Measurements from ENCODE around the gene COA1. TPM values are rescaled to one million over a fixed set of nuclear protein-coding genes. Genes with fewer than 3 reads are reported as not detected.

COA1 gene
- total and polyA plus RNA-seq, 9 of the 15 experiments (the other 6 are each of a cell fraction or from before 2014, with no cell fraction given), result 98.9 to 463 (median 181) TPM

DNA sequence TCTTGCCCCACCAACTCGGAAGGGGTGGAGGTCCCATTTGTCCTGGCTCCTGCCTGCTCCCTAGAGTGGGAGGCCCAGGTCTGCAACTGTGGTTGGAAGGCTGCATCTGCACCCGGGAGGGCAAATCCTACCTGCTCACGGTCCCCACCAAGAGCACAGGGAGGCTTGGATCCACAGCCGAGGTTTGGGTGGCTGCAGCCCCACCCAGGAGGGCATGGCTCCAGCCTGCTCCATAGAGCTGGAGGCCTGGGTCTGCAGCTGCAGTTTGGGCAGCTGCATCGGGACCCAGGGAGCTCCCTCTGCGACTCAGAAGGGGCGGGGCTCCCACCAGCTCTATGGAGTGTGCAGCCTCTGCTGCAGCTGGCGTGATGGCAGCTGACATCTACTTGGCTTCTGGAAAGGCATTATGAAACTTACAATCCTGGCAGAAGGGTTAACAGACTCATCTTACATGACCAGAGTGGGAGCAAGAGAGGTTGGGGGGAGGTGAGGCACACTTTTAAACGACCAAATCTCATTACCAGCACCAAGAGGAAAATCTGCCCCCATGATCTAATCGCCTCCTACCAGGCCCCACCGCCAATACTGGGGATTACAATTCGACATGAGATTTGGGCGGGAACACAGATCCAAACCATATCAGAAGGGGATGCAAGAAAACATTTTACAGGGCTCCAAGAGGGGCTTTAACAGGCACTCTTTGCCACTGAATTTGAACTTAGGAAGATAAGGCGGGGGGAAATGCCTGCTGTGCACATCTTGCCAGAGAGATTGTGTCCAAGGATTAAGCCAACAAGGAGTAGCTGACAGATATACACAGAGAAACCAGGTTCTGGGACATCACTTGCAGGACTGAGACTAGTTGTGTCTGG is 20.9 kb upstream of the COA1 start:
- BruUV-seq (replicated peaks), result no TSS peak
- Histone ChIP-seq H3K4me2 (ENCODE audit: insufficient read depth, low read length) (peak overlapping the region; percentile 53; the same call in 1 of the 2 replicates), H3K9me3 (replicated peaks; ENCODE audit: control insufficient read depth, insufficient read depth, low read depth, low read length) (no peaks in the 10 kb centered on the region), H2AFZ (ENCODE audit: low read depth, low read length) (peak overlapping the region; percentile 44), H3K27ac (ENCODE audit: extremely low read depth, low read depth, low read length) (peak overlapping the region; percentile 28; the same call in 2 of the 3 replicates), H3K36me3 (ENCODE audit: control insufficient read depth, insufficient read depth, low read length) (no peaks in the 10 kb centered on the region), H3K9ac (ENCODE audit: insufficient read depth in 1 of 2, low read depth in 2 of 2, low read length in 2 of 2) (peak overlapping the region; percentile 25 to 71), H3K27me3 (ENCODE audit: control insufficient read depth in 2 of 2, insufficient read depth in 2 of 2, low read length in 2 of 2) (no peaks in the 10 kb centered on the region), H3K4me1 (replicated peaks in 1 of 2; ENCODE audit: control insufficient read depth in 2 of 2, insufficient read depth in 2 of 2, low read length in 2 of 2) (peaks cover 19 to 28% of the 10 kb centered on the region in 2 experiments), H4K20me1 (replicated peaks; ENCODE audit: control insufficient read depth, insufficient read depth, low read length) (no peaks in the 10 kb centered on the region), H3K79me2 (ENCODE audit: control insufficient read depth, insufficient read depth, low read length) (no peaks in the 10 kb centered on the region), H3K9me1 (ENCODE audit: control insufficient read depth, insufficient read depth, low read length) (no peaks in the 10 kb centered on the region), H3K4me3 (no peak overlapping the region)
- intact Hi-C loops (cut with micrococcal nuclease), result loop anchor here (2.0 kb wide), 1 partner anchor 13 kb away; no protein-coding TSS in a partner anchor
- peak; percentile 85 for FAIRE-seq
- ATAC-seq, result peak; percentile 80
- ChIA-PET CTCF (ENCODE audit: low intra/inter-chr PET ratio) (no interaction called here), POLR2A (interaction anchor here (0.5 to 2.0 kb wide), 4 partner anchors 12 to 20 kb away, joined by 3 to 9 read pairs (median 4); no protein-coding TSS in a partner anchor)
- DNase-seq (ENCODE audit: extremely low read depth in 1 of 4, low spot score in 3 of 4), result peak in 2 of 4 experiments; percentile 71 to 76
- 4% methylated on average over 12 of the region's 14 CpGs for WGBS (ENCODE audit: insufficient coverage, low coverage, missing lambda C conversion rate)
- in situ Hi-C loops (cut with MboI), result no loop called here
- TF ChIP-seq SP1 (CRISPR knock-in tag; IDR thresholded peaks at IDR 0.05) (no peak; the same call in 1 of the 2 replicates), ZKSCAN1 (IDR thresholded peaks at IDR 0.05; ENCODE audit: low read depth, low read length) (no peak), NFE2L1 (tag; IDR thresholded peaks at IDR 0.05; ENCODE audit: borderline replicate concordance, low read depth) (no peak), GATAD2B (IDR thresholded peaks at IDR 0.05; ENCODE audit: borderline replicate concordance) (peak; percentile 44; the same call in 1 of the 2 replicates), ZBED1 (IDR thresholded peaks at IDR 0.05) (no peak), ZNF398 (CRISPR knock-in tag; IDR thresholded peaks at IDR 0.05) (no peak)
- TF ChIP-seq, protein P1, sequence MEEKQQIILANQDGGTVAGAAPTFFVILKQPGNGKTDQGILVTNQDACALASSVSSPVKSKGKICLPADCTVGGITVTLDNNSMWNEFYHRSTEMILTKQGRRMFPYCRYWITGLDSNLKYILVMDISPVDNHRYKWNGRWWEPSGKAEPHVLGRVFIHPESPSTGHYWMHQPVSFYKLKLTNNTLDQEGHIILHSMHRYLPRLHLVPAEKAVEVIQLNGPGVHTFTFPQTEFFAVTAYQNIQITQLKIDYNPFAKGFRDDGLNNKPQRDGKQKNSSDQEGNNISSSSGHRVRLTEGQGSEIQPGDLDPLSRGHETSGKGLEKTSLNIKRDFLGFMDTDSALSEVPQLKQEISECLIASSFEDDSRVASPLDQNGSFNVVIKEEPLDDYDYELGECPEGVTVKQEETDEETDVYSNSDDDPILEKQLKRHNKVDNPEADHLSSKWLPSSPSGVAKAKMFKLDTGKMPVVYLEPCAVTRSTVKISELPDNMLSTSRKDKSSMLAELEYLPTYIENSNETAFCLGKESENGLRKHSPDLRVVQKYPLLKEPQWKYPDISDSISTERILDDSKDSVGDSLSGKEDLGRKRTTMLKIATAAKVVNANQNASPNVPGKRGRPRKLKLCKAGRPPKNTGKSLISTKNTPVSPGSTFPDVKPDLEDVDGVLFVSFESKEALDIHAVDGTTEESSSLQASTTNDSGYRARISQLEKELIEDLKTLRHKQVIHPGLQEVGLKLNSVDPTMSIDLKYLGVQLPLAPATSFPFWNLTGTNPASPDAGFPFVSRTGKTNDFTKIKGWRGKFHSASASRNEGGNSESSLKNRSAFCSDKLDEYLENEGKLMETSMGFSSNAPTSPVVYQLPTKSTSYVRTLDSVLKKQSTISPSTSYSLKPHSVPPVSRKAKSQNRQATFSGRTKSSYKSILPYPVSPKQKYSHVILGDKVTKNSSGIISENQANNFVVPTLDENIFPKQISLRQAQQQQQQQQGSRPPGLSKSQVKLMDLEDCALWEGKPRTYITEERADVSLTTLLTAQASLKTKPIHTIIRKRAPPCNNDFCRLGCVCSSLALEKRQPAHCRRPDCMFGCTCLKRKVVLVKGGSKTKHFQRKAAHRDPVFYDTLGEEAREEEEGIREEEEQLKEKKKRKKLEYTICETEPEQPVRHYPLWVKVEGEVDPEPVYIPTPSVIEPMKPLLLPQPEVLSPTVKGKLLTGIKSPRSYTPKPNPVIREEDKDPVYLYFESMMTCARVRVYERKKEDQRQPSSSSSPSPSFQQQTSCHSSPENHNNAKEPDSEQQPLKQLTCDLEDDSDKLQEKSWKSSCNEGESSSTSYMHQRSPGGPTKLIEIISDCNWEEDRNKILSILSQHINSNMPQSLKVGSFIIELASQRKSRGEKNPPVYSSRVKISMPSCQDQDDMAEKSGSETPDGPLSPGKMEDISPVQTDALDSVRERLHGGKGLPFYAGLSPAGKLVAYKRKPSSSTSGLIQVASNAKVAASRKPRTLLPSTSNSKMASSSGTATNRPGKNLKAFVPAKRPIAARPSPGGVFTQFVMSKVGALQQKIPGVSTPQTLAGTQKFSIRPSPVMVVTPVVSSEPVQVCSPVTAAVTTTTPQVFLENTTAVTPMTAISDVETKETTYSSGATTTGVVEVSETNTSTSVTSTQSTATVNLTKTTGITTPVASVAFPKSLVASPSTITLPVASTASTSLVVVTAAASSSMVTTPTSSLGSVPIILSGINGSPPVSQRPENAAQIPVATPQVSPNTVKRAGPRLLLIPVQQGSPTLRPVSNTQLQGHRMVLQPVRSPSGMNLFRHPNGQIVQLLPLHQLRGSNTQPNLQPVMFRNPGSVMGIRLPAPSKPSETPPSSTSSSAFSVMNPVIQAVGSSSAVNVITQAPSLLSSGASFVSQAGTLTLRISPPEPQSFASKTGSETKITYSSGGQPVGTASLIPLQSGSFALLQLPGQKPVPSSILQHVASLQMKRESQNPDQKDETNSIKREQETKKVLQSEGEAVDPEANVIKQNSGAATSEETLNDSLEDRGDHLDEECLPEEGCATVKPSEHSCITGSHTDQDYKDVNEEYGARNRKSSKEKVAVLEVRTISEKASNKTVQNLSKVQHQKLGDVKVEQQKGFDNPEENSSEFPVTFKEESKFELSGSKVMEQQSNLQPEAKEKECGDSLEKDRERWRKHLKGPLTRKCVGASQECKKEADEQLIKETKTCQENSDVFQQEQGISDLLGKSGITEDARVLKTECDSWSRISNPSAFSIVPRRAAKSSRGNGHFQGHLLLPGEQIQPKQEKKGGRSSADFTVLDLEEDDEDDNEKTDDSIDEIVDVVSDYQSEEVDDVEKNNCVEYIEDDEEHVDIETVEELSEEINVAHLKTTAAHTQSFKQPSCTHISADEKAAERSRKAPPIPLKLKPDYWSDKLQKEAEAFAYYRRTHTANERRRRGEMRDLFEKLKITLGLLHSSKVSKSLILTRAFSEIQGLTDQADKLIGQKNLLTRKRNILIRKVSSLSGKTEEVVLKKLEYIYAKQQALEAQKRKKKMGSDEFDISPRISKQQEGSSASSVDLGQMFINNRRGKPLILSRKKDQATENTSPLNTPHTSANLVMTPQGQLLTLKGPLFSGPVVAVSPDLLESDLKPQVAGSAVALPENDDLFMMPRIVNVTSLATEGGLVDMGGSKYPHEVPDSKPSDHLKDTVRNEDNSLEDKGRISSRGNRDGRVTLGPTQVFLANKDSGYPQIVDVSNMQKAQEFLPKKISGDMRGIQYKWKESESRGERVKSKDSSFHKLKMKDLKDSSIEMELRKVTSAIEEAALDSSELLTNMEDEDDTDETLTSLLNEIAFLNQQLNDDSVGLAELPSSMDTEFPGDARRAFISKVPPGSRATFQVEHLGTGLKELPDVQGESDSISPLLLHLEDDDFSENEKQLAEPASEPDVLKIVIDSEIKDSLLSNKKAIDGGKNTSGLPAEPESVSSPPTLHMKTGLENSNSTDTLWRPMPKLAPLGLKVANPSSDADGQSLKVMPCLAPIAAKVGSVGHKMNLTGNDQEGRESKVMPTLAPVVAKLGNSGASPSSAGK (IDR thresholded peaks at IDR 0.05), result no peak
